Fibroblast of skin of right biceps (primary cell): ENCODE data around the gene LAYN.

Experiments used
- DNase-seq: peaks from one replicate; pipeline ENCODE4 v3.0.0-alpha.2; 2013

The LAYN gene

GRCh38 chr11:111540114-111540936 is at the start of gene LAYN:
Gene LAYN (plus strand): TSS chr11:111540720. CDS start chr11:111540844, 124 bp downstream.
- peak; percentile 84 for DNase-seq

- DNase-seq = no peak
Observed at GRCh38 chr11:111494040-111494439, 46.5 kb upstream of the LAYN start.

GRCh38 chr11:111499483-111499882 is 41.0 kb upstream of the LAYN start:
- DNase-seq = no peak

- DNase-seq = no peak
Observed at GRCh38 chr11:111500481-111500880, 40.0 kb upstream of the LAYN start.

- no peak for DNase-seq
Observed at GRCh38 chr11:111502611-111503010, 37.9 kb upstream of the LAYN start.

GRCh38 chr11:111510311-111510710 is 30.2 kb upstream of the LAYN start:
- DNase-seq = no peak

- peak; percentile 47 for DNase-seq
Observed at GRCh38 chr11:111512296-111513239, 28.0 kb upstream of the LAYN start, which contains the start of gene BTG4. Gene BTG4 (minus strand): TSS chr11:111512386. CDS start chr11:111498776, 13,610 bp downstream.

- no peak for DNase-seq
Observed at GRCh38 chr11:111513240-111513605, 27.3 kb upstream of the LAYN start.

- peak; percentile 38 for DNase-seq
Observed at GRCh38 chr11:111514216-111515031, 26.1 kb upstream of the LAYN start, which contains the start of gene HOATZ. Gene HOATZ (plus strand): TSS chr11:111514778. CDS start chr11:111514785, 7 bp downstream.

- DNase-seq = no peak
Observed at GRCh38 chr11:111515591-111515990, 24.9 kb upstream of the LAYN start.

GRCh38 chr11:111518668-111519067 is 21.9 kb upstream of the LAYN start:
- no peak for DNase-seq

- DNase-seq = peak; percentile 72
Observed at GRCh38 chr11:111520560-111520959, 20.0 kb upstream of the LAYN start.

- DNase-seq = peak; percentile 58
Observed at GRCh38 chr11:111521135-111521534, 19.4 kb upstream of the LAYN start.

- no peak for DNase-seq
Observed at GRCh38 chr11:111522426-111522825, 18.1 kb upstream of the LAYN start.

- no peak for DNase-seq
Observed at GRCh38 chr11:111523343-111523742, 17.2 kb upstream of the LAYN start.

- no peak for DNase-seq
Observed at GRCh38 chr11:111524056-111524455, 16.5 kb upstream of the LAYN start.

- no peak for DNase-seq
Observed at GRCh38 chr11:111525456-111525855, 15.1 kb upstream of the LAYN start.

GRCh38 chr11:111526501-111526900 is 14.0 kb upstream of the LAYN start:
- DNase-seq = peak; percentile 78

- no peak for DNase-seq
Observed at GRCh38 chr11:111527279-111527678, 13.2 kb upstream of the LAYN start.

GRCh38 chr11:111528557-111528956 is 12.0 kb upstream of the LAYN start:
- DNase-seq = no peak

- peak; percentile 67 for DNase-seq
Observed at GRCh38 chr11:111530091-111530490, 10.4 kb upstream of the LAYN start.

- DNase-seq = peak; percentile 61
Observed at GRCh38 chr11:111531136-111531535, 9.4 kb upstream of the LAYN start.
